Endothelial cell of umbilical vein (primary cell): ENCODE results near the gene VPS16. TPM values are rescaled to one million over a fixed set of nuclear protein-coding genes. Genes with fewer than 3 reads are reported as not detected.

Experiments used
- BruUV-seq: library from RNA; stranded (reverse); fragments of 400-500 nt; replicated peaks from 2 replicates; lab custom pipeline; 2021; lab: Mats Ljungman, UMichigan
- CTCF ChIA-PET: fragments of 300-600, 350-600 bp; sonication (Branson Sonifier 250); formaldehyde crosslinking; loops from one replicate; lab custom pipeline; 2021; ENCODE audit warnings: antibody characterized with exemption, inconsistent platforms; lab: Charles Lee
- POLR2A ChIA-PET: fragments of 300-600, 350-600 bp; sonication (Branson Sonifier 250); formaldehyde crosslinking; loops from one replicate; lab custom pipeline; 2021; ENCODE audit warnings: antibody characterized with exemption, inconsistent platforms; lab: Charles Lee
- DNase-seq: peaks from one replicate; pipeline ENCODE4 v3.0.0-alpha.2; 2011; ENCODE audit warnings: low read depth, low spot score
- FAIRE-seq: peaks from 2 replicates; lab custom pipeline; 2011; peaks lifted over from hg19 to GRCh38; lab: Jason Lieb, UNC
- H2AFZ ChIP-seq: 2 replicates; pipeline ENCODE4 v1.6.0; 2012; ENCODE audit warnings: low read depth, low read length, control low read depth, inconsistent platforms
- H3K27ac ChIP-seq: 2 replicates; pipeline ENCODE4 v1.5.1; 2011; ENCODE audit warnings: low read depth, mild to moderate bottlenecking, control low read depth, low read length, moderate library complexity; ENCODE audit not compliant: insufficient read depth
- H3K27me3 ChIP-seq, 2 experiments: 2 replicates each; pipeline versions ENCODE4 v1.6.0 to v1.6.1; 2011; ENCODE audit warnings: low read length in 2 of 2, mixed read lengths in 1 of 2; ENCODE audit not compliant: control insufficient read depth in 2 of 2, insufficient read depth in 2 of 2
- H3K36me3 ChIP-seq, 2 experiments: 2 replicates in 1 of 2; 3 replicates in 1 of 2; pipeline ENCODE4 v1.5.1; 2011; ENCODE audit warnings: low read length in 2 of 2, mild to moderate bottlenecking in 1 of 2, moderate library complexity in 1 of 2; ENCODE audit not compliant: control insufficient read depth in 2 of 2, insufficient read depth in 2 of 2; ENCODE audit errors: extremely low read depth in 1 of 2
- H3K4me1 ChIP-seq: 3 replicates; pipeline ENCODE4 v1.5.1; 2011; ENCODE audit warnings: mild to moderate bottlenecking, low read length; ENCODE audit not compliant: control insufficient read depth, insufficient read depth; ENCODE audit errors: extremely low read depth
- H3K4me2 ChIP-seq: 2 replicates; pipeline ENCODE4 v1.6.1; 2011; ENCODE audit warnings: low read length, control low read depth, mixed read lengths; ENCODE audit not compliant: insufficient read depth
- H3K4me3 ChIP-seq, 3 experiments: fragments of 200-600 bp in 1 of 3; sonication (generic), shearing (Covaris generic) in 1 of 3; replicated peaks in 1 of 3; 2 replicates each; pipeline ENCODE4 v1.5.1; 2011 to 2016; ENCODE audit warnings: control low read depth in 3 of 3, low read length in 3 of 3, mild to moderate bottlenecking in 2 of 3, inconsistent platforms in 1 of 3, low read depth in 1 of 3, moderate library complexity in 1 of 3; ENCODE audit not compliant: insufficient read depth in 1 of 3
- H3K79me2 ChIP-seq: 2 replicates; pipeline ENCODE4 v1.6.0; 2012; ENCODE audit warnings: low read length, inconsistent platforms; ENCODE audit not compliant: control insufficient read depth, insufficient read depth
- H3K9ac ChIP-seq: replicated peaks from 2 replicates; pipeline ENCODE3; 2011; ENCODE audit warnings: low read length, control low read depth; ENCODE audit not compliant: insufficient read depth; ENCODE audit errors: extremely low read depth
- H3K9me1 ChIP-seq: replicated peaks from 3 replicates; pipeline ENCODE4 v1.6.0; 2011; ENCODE audit warnings: mild to moderate bottlenecking, low read length; ENCODE audit not compliant: control insufficient read depth, insufficient read depth; ENCODE audit errors: extremely low read depth
- H3K9me3 ChIP-seq: replicated peaks from 2 replicates; pipeline ENCODE4 v1.5.1; 2012; ENCODE audit warnings: low read length, inconsistent platforms; ENCODE audit not compliant: control insufficient read depth, insufficient read depth
- H4K20me1 ChIP-seq: replicated peaks from 2 replicates; pipeline ENCODE3; 2011; ENCODE audit warnings: mild to moderate bottlenecking, low read length; ENCODE audit not compliant: control insufficient read depth, insufficient read depth; ENCODE audit errors: extremely low read depth
- CTCF ChIP-seq, 2 donors: IDR thresholded peaks; 1 replicate in 1 of 2; 2 replicates in 1 of 2; pipeline ENCODE4 v1.5.1; 2011; ENCODE audit warnings: low read length in 2 of 2, mild to moderate bottlenecking in 2 of 2, moderate library complexity in 2 of 2, control low read depth in 1 of 2, inconsistent platforms in 1 of 2, low read depth in 1 of 2; ENCODE audit not compliant: insufficient read depth in 1 of 2; ENCODE audit errors: extremely low read depth in 1 of 2
- FOS ChIP-seq: IDR thresholded peaks from 2 replicates; pipeline ENCODE4 v1.6.1; 2011; ENCODE audit warnings: mild to moderate bottlenecking, low read length, moderate library complexity, borderline replicate concordance; ENCODE audit not compliant: insufficient read depth
- GATA2 ChIP-seq: IDR thresholded peaks from 2 replicates; pipeline ENCODE4 v1.7.0; 2011; ENCODE audit warnings: low read depth, mild to moderate bottlenecking, moderate library complexity, mixed read lengths, low read length; ENCODE audit not compliant: insufficient read length, insufficient read depth
- JUN ChIP-seq: IDR thresholded peaks from 2 replicates; pipeline ENCODE4 v1.6.1; 2011; ENCODE audit warnings: borderline replicate concordance, low read depth; ENCODE audit not compliant: insufficient read length, insufficient read depth
- MAX ChIP-seq: IDR thresholded peaks from 2 replicates; pipeline ENCODE4 v1.6.1; 2011; ENCODE audit not compliant: insufficient read depth, insufficient read length
- POLR2AphosphoS5 ChIP-seq: IDR thresholded peaks from 2 replicates; pipeline ENCODE4 v1.6.1; 2012; ENCODE audit warnings: low read depth, mild to moderate bottlenecking, control low read depth, low read length, moderate library complexity; ENCODE audit not compliant: insufficient read depth
- dilution Hi-C: fragments of 300-500 bp; cut with MboI; formaldehyde crosslinking; loops from one replicate; pipeline ENCODE4 v1.15.0; 2019; ENCODE audit warnings: low sequenced_read_pairs; ENCODE audit not compliant: extremely low pct_ligation_motif_present
- intact Hi-C: fragments of 100-400 bp; cut with micrococcal nuclease; formaldehyde crosslinking; loops from one replicate; pipeline ENCODE4 v1.10.0; 2022
- polyA plus RNA-seq, 4 experiments: library from polyadenylated mRNA; depleted of rRNA in 3 of 4; stranded (reverse) in 3 of 4; unstranded in 1 of 4; fragments of >200 nt; gene quantifications; 2 replicates each; pipeline versions ENCODE4 v1.2.1 to v1.2.3, GENCODE V29; 2011 to 2012; ENCODE audit warnings: missing spikeins in 1 of 4
- total RNA-seq: library from RNA; stranded (reverse); gene quantifications from 2 replicates; pipeline ENCODE4 v1.2.3, GENCODE V29; 2021

Gene VPS16
- total and polyA plus RNA-seq, 2 donors (not counting 3 experiments of a cell fraction or from before 2014, with no cell fraction given): 37.6 to 42.3 TPM

- Histone ChIP-seq H3K4me3 (no peak overlapping the region), H3K27ac (no peak overlapping the region), H3K9ac (no peak overlapping the region), H3K9me1 (no peaks in the 10 kb centered on the region), H3K79me2 (peaks cover 6% of the 10 kb centered on the region), H3K36me3 (peaks cover 0 to 13% of the 10 kb centered on the region in 2 experiments), H4K20me1 (no peaks in the 10 kb centered on the region), H3K9me3 (no peaks in the 10 kb centered on the region), H2AFZ (no peak overlapping the region), H3K27me3 (no peaks in the 10 kb centered on the region), H3K4me1 (peaks cover 30% of the 10 kb centered on the region), H3K4me2 (no peak overlapping the region)
- no TSS peak for BruUV-seq
- no peak for FAIRE-seq
- ChIA-PET CTCF (no interaction called here), POLR2A (no interaction called here)
- no peak for DNase-seq
- intact Hi-C loops: no loop called here
- dilution Hi-C loops: no loop called here
- TF ChIP-seq MAX: no peak
- no peak for TF ChIP-seq GATA2
Measured at GRCh38 chr20:2869381-2869780, 28.8 kb downstream of the VPS16 start.

GRCh38 chr20:2871111-2871465 is 30.5 kb downstream of the VPS16 start:
- Histone ChIP-seq H3K9me3 (no peaks in the 10 kb centered on the region), H3K4me3 (no peak overlapping the region), H2AFZ (no peak overlapping the region), H3K4me2 (peak overlapping the region; percentile 68), H3K27me3 (no peaks in the 10 kb centered on the region), H4K20me1 (no peaks in the 10 kb centered on the region), H3K36me3 (peaks cover 0 to 4% of the 10 kb centered on the region in 2 experiments), H3K9me1 (no peaks in the 10 kb centered on the region), H3K27ac (peak overlapping the region; percentile 89), H3K4me1 (peaks cover 35% of the 10 kb centered on the region), H3K79me2 (peaks cover 23% of the 10 kb centered on the region), H3K9ac (no peak overlapping the region)
- dilution Hi-C loops: no loop called here
- ChIA-PET CTCF (interaction anchor here (0.7 to 1.3 kb wide), 3 partner anchors 19 to 103 kb away, joined by 3 to 5 read pairs (median 4); no protein-coding TSS in a partner anchor), POLR2A (no interaction called here)
- no peak for TF ChIP-seq FOS
- no peak for TF ChIP-seq GATA2
- no peak for TF ChIP-seq POLR2AphosphoS5
- TF ChIP-seq JUN: no peak
- TF ChIP-seq CTCF (IDR thresholded peaks at IDR 0.05; ENCODE audit: extremely low read depth in 1 of 2, insufficient read depth in 1 of 2, low read depth in 1 of 2, low read length in 2 of 2): no peak
- intact Hi-C loops: loop anchor here (5.0 kb wide), 4 partner anchors 111 to 176 kb away; partner anchors contain the start of gene MRPS26
- DNase-seq (peak; percentile 25), FAIRE-seq (no peak)
- no TSS peak for BruUV-seq
